Skin epidermis (tissue), 12 donors: ENCODE results near the gene KCNAB1.

Source experiments
- H3K27ac ChIP-seq, 21 experiments: fragments of 200-600 bp; sonication (generic) in 11 of 21; one replicate each; pipeline ENCODE4 v1.5.0; 2020; ENCODE audit warnings: mild to moderate bottlenecking in 3 of 21, inconsistent platforms in 2 of 21, moderate library complexity in 2 of 21
- H3K4me3 ChIP-seq, 7 experiments: fragments of 200-600 bp; sonication (generic) in 2 of 7; one replicate each; pipeline ENCODE4 v1.5.0; 2020; ENCODE audit warnings: inconsistent platforms in 2 of 7, mild to moderate bottlenecking in 2 of 7, moderate library complexity in 1 of 7

KCNAB1 gene

GRCh38 chr3:156461889-156462288 is 341.5 kb downstream of the KCNAB1 start:
- Histone ChIP-seq H3K4me3 (no peak overlapping the region), H3K27ac (no peak overlapping the region)

- Histone ChIP-seq H3K27ac (no peak overlapping the region), H3K4me3 (no peak overlapping the region)
These were observed 342.7 kb downstream of the KCNAB1 start for GRCh38 chr3:156463123-156463522.

GRCh38 chr3:156465194-156465593 is 344.8 kb downstream of the KCNAB1 start:
- Histone ChIP-seq H3K27ac (no peak overlapping the region), H3K4me3 (no peak overlapping the region)

- Histone ChIP-seq H3K27ac (no peak overlapping the region), H3K4me3 (no peak overlapping the region)
These were observed 349.1 kb downstream of the KCNAB1 start for GRCh38 chr3:156469456-156469855.

- no peak overlapping the region for H3K4me3 ChIP-seq
- no peak overlapping the region for H3K27ac ChIP-seq
These were observed 351.1 kb downstream of the KCNAB1 start for GRCh38 chr3:156471431-156471830.

GRCh38 chr3:156472150-156472549 is 351.8 kb downstream of the KCNAB1 start:
- Histone ChIP-seq H3K27ac (no peak overlapping the region), H3K4me3 (no peak overlapping the region)

GRCh38 chr3:156472684-156473083 is 352.3 kb downstream of the KCNAB1 start:
- H3K4me3 ChIP-seq, result no peak overlapping the region
- no peak overlapping the region for H3K27ac ChIP-seq

- Histone ChIP-seq H3K4me3 (no peak overlapping the region), H3K27ac (no peak overlapping the region)
These were observed 353.0 kb downstream of the KCNAB1 start for GRCh38 chr3:156473341-156473740.

GRCh38 chr3:156474560-156475389 is 354.4 kb downstream of the KCNAB1 start:
- Histone ChIP-seq H3K4me3 (no peak overlapping the region), H3K27ac (no peak overlapping the region)

- H3K4me3 ChIP-seq, result no peak overlapping the region
- H3K27ac ChIP-seq, result no peak overlapping the region
These were observed 356.9 kb downstream of the KCNAB1 start for GRCh38 chr3:156477323-156477722.

GRCh38 chr3:156478891-156479290 is 358.5 kb downstream of the KCNAB1 start:
- Histone ChIP-seq H3K27ac (no peak overlapping the region), H3K4me3 (no peak overlapping the region)

- no peak overlapping the region for H3K4me3 ChIP-seq
- H3K27ac ChIP-seq, result no peak overlapping the region
These were observed 359.2 kb downstream of the KCNAB1 start for GRCh38 chr3:156479604-156480003.

GRCh38 chr3:156480949-156481348 is 360.6 kb downstream of the KCNAB1 start:
- Histone ChIP-seq H3K4me3 (no peak overlapping the region), H3K27ac (no peak overlapping the region)

GRCh38 chr3:156483002-156483401 is 362.6 kb downstream of the KCNAB1 start:
- H3K4me3 ChIP-seq, result no peak overlapping the region
- peak overlapping the region in 10 of 21 experiments; percentile 5 to 96 (median 67) for H3K27ac ChIP-seq

GRCh38 chr3:156483426-156483825 is 363.0 kb downstream of the KCNAB1 start:
- Histone ChIP-seq H3K27ac (peak overlapping the region in 15 of 21 experiments; percentile 5 to 96 (median 65)), H3K4me3 (no peak overlapping the region)

- Histone ChIP-seq H3K27ac (peak overlapping the region in 17 of 21 experiments; percentile 4 to 96 (median 61)), H3K4me3 (no peak overlapping the region)
These were observed 363.8 kb downstream of the KCNAB1 start for GRCh38 chr3:156483961-156484787.

GRCh38 chr3:156488767-156489166 is 368.4 kb downstream of the KCNAB1 start:
- no peak overlapping the region for H3K4me3 ChIP-seq
- peak overlapping the region in 5 of 21 experiments; percentile 11 to 76 (median 38) for H3K27ac ChIP-seq

- H3K4me3 ChIP-seq, result no peak overlapping the region
- H3K27ac ChIP-seq, result peak overlapping the region in 6 of 21 experiments; percentile 11 to 76 (median 34)
These were observed 369.1 kb downstream of the KCNAB1 start for GRCh38 chr3:156489462-156489911.

GRCh38 chr3:156491192-156491591 is 370.8 kb downstream of the KCNAB1 start:
- H3K4me3 ChIP-seq, result no peak overlapping the region
- H3K27ac ChIP-seq, result no peak overlapping the region

GRCh38 chr3:156492801-156493261 is 372.5 kb downstream of the KCNAB1 start:
- Histone ChIP-seq H3K4me3 (no peak overlapping the region), H3K27ac (peak overlapping the region in 2 of 21 experiments; percentile 19 to 35)

GRCh38 chr3:156493887-156494286 is 373.5 kb downstream of the KCNAB1 start:
- H3K27ac ChIP-seq, result no peak overlapping the region
- no peak overlapping the region for H3K4me3 ChIP-seq
